GM21825 (cell line): ENCODE results near the gene ST8SIA3.

ENCODE experiments used
- ATAC-seq: cut with Tn5 transposase; IDR thresholded peaks from one replicate; pipeline ENCODE4 v1.9.1; 2021; ENCODE audit warnings: mild to moderate bottlenecking, moderate library complexity; ENCODE audit not compliant: unreplicated experiment

The ST8SIA3 gene, protein sequence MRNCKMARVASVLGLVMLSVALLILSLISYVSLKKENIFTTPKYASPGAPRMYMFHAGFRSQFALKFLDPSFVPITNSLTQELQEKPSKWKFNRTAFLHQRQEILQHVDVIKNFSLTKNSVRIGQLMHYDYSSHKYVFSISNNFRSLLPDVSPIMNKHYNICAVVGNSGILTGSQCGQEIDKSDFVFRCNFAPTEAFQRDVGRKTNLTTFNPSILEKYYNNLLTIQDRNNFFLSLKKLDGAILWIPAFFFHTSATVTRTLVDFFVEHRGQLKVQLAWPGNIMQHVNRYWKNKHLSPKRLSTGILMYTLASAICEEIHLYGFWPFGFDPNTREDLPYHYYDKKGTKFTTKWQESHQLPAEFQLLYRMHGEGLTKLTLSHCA

DNA sequence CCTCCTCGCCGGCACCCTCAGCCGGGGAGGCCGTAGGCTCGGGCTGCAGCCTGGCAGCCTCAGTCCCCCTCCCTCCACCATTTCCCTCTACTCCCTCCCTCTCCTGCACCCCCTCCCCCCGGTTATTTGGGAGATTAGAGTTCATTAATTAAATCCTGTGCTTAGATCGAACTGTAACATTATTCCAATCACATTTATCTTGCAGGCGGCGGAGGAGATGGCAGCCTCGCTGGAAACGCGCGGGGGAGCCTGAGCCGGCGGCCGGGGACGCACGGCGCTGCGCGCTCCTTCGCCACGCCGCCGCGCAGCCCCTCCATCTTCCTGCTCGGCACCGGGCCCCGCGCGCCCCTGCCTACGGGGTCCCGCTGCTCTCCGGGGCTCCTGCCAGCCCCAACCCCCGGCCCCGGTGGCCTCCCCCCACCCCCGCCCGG lies at the start of gene ST8SIA3:
TSS of gene ST8SIA3 (plus strand) at position 287 of the 431 bp plus-strand sequence. CDS start 290 bp downstream, outside the sequence.
- ATAC-seq: no peak

DNA sequence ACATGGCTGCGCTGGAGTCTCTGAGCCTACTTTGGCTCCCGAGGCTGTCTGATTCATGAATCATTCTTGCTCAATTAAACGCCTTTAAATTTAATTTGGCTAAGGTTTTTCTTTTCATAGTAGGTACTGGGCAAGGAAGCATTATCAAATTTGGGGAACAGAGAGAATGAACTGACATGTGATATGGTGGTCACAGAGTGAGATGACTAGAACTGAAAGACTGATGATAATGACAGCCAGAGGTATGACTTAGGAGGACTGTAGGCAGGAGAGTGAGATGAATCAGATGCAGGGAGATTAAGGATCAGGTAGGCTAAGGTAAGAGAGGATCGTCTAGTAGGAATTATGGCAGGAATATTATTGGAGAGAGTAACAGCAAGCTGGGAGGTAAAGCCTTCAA lies 40.9 kb upstream of the ST8SIA3 start:
- ATAC-seq: no peak

DNA sequence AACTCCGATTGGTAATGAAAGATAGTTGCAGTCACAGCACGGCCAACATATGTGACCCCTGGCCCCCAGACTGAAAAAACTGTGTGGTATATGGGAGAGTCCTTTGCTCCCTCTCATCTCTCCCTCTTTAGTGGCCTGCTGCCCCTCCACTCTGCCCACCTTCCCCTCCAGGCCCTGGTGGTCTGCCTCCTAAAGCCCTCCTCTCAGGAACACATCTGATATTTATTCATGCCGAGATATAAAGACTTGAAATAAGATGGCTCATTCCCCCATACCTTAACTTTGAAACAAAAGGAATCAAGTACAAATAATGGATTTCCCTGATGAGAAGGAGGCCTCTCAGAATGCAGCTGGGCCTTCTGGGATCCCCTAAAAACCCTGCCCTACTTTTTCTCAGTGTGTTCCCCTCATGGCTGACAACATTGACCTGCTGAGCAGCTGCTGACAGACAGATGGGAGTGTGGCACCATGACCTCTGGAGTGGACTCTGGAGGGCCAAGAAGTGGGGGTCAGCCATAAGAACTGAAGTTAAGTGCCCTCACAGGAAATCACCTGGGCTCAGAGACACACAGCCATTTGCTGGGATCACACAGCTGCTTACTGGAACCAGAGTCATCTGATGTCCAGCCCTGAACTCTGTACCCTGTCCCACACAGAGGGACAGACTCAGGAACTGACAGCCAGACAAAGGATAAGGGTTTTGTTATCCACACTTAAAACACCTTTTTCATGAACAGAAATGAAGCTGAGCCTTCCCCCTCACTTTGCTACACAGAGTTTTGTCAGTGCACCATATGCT lies 39.8 kb upstream of the ST8SIA3 start:
- ATAC-seq: no peak

DNA sequence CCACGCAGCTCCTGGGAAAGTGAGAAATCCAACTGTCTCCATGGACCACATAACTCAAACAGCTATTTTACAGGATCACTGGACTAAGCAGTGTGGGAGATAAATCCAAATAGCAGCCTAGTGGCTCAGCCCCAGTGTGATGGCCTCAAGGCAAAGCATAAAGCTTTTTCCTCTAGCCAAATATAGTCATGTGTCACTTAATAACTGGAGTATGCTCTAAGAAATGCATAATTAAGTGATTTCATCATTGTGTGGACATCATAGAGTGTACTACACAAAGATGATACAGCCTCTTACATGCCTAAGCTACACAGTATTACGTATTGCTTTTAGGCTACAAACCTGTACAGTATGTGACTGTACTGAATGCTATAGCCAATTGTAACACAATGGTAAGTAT lies 31.8 kb upstream of the ST8SIA3 start:
- ATAC-seq: no peak

DNA sequence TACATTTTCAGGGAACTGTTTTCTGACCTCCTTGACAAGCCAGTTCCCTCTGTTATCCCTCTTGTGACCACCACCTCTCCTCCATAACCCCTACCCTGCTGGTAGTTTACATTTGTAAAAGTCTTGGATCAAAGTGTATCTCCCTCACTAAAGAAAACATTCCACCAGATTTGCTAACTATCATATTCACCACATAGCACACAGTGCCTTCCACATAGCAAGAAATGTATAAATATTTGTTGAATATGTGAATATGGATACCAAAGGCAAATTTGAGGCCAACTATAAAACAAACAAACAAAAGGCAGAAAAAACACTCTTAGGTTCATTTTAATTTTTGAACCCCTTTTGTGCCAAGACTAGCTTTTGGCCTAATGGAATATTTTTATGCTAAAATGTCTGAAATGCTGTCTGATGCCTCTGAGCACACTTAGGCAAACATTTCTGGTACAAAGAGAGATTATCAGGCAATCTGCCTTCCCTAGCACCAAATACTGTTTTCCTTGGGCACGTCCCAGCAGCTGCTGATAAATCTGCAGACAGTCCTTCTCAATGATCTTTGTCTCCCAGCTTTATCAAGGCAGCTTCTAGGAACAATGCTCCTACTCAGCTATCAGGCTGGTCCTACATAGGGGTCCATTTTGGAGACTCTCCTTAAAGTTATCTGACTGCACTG lies 26.7 kb upstream of the ST8SIA3 start:
- ATAC-seq: no peak

DNA sequence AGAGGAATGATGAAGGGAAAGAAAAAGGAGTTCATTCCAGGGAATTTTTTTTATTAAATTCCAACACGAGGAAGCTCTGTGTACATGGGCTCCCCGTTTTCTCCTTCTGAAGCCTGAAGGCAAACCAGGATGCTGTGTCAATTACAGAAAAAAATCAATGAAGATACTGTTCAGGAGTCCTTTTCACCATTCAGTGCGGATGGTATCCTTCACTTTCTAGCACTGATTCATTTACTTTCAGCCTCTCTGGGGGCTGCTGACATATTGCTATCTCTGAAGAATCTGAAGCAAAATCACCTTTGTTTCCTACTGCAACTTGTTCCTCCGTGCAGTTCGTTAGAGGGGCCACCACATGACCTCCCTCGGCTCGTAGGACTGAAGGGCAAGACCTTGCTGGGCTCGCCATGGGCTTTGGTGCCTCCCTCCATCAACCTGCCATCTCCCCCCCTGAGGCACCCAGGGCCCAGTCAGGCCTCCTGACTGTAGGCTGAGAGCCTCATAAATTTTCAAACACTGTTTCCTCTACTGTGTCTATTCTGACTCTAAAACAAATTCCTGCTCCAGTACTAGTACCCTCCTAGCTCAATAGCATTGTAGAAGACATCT lies 25.5 kb upstream of the ST8SIA3 start:
- ATAC-seq: no peak

DNA sequence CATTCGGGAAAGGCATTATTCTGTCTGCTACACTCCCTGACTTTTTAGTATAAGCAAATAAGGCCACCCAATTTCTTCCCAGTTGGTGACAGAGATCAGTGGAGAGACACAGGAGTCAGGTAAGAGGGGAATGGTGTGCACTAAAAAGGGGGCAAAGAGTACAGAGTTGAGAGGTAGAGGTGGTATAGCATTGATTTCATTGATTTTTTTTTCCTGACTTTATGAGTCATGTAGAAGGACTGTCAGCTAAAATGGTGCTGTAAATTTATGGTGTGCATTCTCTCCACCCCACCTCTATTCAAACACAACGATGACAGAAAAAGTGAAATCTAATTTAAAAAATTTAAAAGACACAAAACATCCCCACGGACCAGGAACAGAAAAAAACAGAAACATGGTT lies 23.7 kb upstream of the ST8SIA3 start:
- no peak for ATAC-seq

- no peak for ATAC-seq
Measured at GRCh38 chr18:57329856-57330255, 22.5 kb upstream of the ST8SIA3 start.

DNA sequence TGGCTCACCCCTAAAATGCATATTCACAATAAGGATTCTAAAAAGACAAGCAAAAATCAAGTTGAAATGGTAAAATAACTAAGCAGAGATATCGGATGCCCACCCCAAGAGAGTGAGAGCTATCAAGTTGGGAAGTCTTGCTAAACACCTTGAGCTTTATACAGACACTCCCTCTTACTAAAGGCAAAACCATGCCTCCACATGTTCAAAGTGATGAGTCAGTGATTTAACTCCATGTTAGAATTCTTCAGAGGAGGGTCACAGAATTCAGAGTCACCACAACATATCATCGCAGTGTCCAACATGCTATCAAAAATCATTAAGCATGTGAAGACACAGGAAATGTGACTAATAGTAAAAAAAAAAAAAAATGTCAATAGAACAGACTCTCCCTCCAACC lies 20.6 kb upstream of the ST8SIA3 start:
- no peak for ATAC-seq

DNA sequence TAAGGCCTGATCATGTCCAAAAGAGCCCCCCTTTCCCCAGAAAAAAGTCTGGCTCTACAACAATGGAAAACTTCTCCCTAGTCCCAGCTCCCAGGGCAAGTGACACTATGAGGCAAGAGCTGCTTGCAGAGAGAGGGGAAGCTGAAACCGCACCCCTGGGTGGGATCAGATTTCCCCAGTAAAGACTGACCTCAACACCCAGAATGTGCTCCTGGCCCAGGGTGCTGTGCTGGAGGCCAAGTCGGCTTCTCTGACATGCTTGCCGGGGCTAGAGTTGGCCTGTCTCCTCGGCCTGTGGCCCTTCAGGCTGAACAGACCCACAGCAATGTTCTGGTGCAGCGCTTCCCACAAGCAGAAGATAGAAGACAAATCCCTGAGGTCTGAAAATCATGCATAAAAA lies 18.4 kb upstream of the ST8SIA3 start:
- ATAC-seq: no peak

GRCh38 chr18:57334383-57334782 lies 18.0 kb upstream of the ST8SIA3 start:
- no peak for ATAC-seq

DNA sequence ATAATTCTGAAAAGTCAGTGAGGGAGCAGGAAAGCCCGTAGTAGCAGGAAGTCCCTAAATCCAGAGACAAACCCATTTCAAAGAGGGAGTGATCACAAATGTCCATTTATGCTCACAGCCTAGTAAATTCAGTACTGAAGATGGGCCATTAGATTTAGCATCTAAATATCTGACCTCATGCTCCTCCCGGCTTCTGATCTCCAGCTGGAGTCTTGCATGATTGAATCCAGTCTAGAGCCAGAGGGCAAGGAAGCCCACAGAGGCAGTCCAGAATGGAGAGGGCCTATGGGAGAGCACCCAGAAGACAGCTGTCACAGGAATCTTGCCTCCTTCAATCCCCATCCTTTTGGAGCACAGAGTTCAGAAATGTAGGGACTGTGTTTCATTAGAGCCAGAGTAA lies 16.0 kb upstream of the ST8SIA3 start:
- no peak for ATAC-seq

DNA sequence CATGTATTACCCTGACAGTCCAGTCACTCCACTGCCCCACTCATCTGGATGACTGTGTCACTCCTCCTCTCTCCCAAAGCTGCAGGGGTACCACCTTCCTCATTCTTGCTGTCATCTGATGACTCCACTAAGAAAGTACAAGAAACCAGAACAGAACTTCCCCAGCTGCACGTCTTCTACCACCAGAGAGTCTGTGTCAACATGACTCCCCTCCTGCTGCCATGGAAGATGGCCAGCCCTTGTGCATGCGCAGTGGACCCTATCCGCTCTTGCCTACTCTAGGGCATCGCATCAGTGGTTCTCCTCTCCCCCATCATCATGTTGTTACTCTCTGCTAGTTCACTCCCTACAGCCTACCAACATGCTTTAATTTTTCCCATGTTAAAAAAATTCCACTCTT lies 14.5 kb upstream of the ST8SIA3 start:
- ATAC-seq: no peak

- ATAC-seq: no peak
Measured at GRCh38 chr18:57343833-57344232, 8.5 kb upstream of the ST8SIA3 start.

- no peak for ATAC-seq
Measured at GRCh38 chr18:57346876-57347275, 5.5 kb upstream of the ST8SIA3 start.

- no peak for ATAC-seq
Measured at GRCh38 chr18:57347784-57348183, 4.6 kb upstream of the ST8SIA3 start.

GRCh38 chr18:57352761-57353136 lies 392 bp downstream of the ST8SIA3 start:
- no peak for ATAC-seq

- ATAC-seq: no peak
Measured at GRCh38 chr18:57353137-57353939, 981 bp downstream of the ST8SIA3 start.

DNA sequence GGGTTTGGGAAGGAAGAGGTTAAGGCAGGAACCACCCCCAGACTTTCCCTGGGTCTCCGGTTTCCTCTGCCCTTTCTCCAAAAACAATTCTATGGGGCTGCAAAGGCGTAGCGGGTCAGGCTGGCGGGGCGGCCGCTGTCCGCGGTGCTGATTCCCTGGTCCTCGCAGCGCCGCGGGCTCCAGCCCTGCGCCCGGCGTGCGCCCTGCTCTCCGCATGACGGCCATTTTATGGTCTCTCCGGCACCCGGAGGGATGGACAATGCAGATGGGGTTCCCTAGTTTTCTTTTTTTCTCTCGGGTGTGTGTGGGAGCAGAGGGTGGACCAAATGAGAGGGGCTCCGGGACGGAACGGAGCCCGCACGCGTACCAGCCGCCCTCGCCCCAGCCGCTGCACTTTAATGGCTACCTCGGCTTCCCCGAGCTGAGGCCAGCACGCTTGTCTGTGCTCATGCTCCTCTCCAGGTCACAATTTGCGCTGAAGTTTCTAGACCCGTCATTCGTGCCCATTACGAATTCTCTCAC lies 1.6 kb downstream of the ST8SIA3 start:
- ATAC-seq: no peak

DNA sequence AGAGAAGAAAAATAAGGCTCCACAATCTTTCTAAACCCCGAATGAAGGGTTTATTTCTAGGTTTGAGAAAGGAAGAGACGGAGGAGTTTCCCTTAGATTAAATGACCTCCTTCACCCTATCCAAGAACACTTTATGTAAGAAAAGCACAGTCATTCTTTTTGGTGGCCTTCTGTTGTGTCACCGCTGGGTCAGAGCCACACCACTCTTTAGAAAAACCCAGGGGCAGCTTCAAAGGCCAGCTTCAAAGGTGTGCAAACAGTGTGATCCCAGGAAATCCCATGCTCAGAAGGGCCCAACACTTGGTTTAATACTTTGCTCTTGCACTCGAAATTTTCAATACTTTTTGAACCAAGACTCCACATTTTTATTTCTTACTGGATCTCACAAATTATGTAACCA lies 7.1 kb downstream of the ST8SIA3 start:
- ATAC-seq: no peak
